Endothelial cell of umbilical vein (primary cell): ENCODE results near the gene VSTM2B.

Experiments
- EZH2 ChIP-seq: IDR thresholded peaks from 2 replicates; pipeline ENCODE4 v1.6.1; 2012; ENCODE audit warnings: borderline replicate concordance, low read depth, mild to moderate bottlenecking, moderate library complexity, low read length, inconsistent platforms; ENCODE audit not compliant: severe bottlenecking
- GATA2 ChIP-seq: IDR thresholded peaks from 2 replicates; pipeline ENCODE4 v1.7.0; 2011; ENCODE audit warnings: low read depth, mild to moderate bottlenecking, moderate library complexity, mixed read lengths, low read length; ENCODE audit not compliant: insufficient read length, insufficient read depth
- JUN ChIP-seq: IDR thresholded peaks from 2 replicates; pipeline ENCODE4 v1.6.1; 2011; ENCODE audit warnings: borderline replicate concordance, low read depth; ENCODE audit not compliant: insufficient read length, insufficient read depth
- MYC ChIP-seq: IDR thresholded peaks from one replicate; pipeline ENCODE4 v1.6.1; 2011; ENCODE audit warnings: mild to moderate bottlenecking, low read depth, low read length
- POLR2A ChIP-seq: IDR thresholded peaks from 2 replicates; pipeline ENCODE4 v1.6.1; 2012; ENCODE audit warnings: low read depth, mild to moderate bottlenecking, control low read depth, low read length
- TF ChIP-seq, protein P1 (sequence below), 2 donors: IDR thresholded peaks; 1 replicate in 1 of 2; 2 replicates in 1 of 2; pipeline ENCODE4 v1.5.1; 2011; ENCODE audit warnings: low read length in 2 of 2, mild to moderate bottlenecking in 2 of 2, moderate library complexity in 2 of 2, control low read depth in 1 of 2, inconsistent platforms in 1 of 2, low read depth in 1 of 2; ENCODE audit not compliant: insufficient read depth in 1 of 2; ENCODE audit errors: extremely low read depth in 1 of 2

DNA sequence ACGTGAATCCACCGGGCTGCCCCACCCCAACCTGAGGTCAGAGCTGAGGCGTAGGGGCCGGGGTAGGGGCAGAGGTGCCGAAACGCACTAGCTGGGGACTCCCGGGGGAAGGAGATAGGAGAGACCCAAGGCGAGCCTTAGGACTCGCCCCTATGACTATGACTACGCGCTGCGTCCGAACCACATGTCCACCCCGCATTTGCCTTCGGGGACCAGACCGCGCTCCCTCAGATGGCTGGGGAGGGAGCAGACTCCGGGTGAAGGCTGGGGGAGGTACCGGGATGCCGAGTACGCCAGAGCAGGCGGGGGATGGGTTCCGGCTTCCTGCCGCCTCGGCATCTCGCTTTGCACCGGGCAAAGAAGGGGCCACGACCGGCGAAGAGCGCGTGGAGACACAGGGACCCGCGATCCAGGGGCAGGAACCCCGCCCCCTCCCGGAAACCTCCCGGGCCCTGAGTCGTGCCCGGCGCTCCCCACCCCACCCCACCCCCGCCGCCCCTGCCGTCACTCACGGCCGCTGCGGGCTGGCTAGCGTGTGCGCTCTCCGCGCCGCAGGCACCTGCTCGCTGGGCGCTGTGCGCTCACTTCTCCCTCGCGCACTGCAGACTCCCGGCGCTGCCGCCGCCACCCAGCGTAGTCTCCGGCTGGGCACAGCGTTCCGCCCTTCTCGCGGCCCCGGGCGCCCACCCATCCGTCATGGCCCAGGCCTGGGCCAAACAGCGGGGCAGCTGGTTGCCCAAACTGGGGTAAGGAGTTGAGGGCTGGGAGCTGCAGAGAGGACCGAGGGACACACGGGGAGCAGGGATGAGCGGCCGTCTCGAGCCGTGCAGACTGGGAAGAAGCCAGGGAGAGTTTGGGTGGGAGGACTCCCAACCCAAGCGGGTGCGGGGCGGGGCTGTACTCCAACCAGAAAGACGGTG lies 622 bp upstream of the VSTM2B start:
- TF ChIP-seq, protein P1, sequence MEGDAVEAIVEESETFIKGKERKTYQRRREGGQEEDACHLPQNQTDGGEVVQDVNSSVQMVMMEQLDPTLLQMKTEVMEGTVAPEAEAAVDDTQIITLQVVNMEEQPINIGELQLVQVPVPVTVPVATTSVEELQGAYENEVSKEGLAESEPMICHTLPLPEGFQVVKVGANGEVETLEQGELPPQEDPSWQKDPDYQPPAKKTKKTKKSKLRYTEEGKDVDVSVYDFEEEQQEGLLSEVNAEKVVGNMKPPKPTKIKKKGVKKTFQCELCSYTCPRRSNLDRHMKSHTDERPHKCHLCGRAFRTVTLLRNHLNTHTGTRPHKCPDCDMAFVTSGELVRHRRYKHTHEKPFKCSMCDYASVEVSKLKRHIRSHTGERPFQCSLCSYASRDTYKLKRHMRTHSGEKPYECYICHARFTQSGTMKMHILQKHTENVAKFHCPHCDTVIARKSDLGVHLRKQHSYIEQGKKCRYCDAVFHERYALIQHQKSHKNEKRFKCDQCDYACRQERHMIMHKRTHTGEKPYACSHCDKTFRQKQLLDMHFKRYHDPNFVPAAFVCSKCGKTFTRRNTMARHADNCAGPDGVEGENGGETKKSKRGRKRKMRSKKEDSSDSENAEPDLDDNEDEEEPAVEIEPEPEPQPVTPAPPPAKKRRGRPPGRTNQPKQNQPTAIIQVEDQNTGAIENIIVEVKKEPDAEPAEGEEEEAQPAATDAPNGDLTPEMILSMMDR (IDR thresholded peaks at IDR 0.05; ENCODE audit: extremely low read depth in 1 of 2, insufficient read depth in 1 of 2, low read depth in 1 of 2, low read length in 2 of 2), result no peak
- TF ChIP-seq JUN, result no peak
- TF ChIP-seq POLR2A, result no peak
- no peak for TF ChIP-seq GATA2
- no peak for TF ChIP-seq MYC
- TF ChIP-seq EZH2, result no peak
